ENCODE results near the gene ARID1B. TPM values are rescaled to one million over a fixed set of nuclear protein-coding genes. Genes with fewer than 3 reads are reported as not detected.

ARID1B gene
- total and polyA plus RNA-seq, 2 donors (not counting 1 experiment from before 2014, with no cell fraction given) = 47.2 to 280 TPM

DNA sequence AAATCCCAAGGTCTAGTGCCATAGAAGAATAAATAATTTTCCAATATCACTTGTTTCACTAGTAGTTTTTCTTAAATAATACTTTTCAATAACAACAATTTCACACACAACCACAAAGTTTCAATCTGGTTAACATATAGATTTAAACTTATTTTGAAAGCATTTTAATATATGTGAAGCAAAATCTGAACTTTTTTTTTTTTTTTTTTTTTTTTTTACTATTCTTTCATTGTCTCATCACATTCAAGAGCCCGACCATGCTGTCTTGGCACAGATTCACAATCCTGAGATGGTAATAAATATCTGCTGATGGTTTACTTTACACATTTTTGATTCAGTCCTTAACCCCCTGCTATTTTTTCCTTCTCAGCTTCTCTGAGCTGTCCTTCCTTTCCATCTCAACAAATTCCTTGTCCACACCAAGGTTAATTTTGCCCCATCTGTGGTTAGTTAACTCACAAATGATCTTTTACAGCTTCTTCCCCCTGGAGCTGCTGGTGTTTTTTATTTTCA, 283.3 kb downstream of the ARID1B start:
- peaks cover 50% of the 10 kb centered on the region for H3K4me1 Mint-ChIP-seq
- no CpG with 5 or more reads among the region's 1 CpG for WGBS (ENCODE audit: insufficient coverage)
- H3K27ac Mint-ChIP-seq = no peak overlapping the region

More for the DNA sequence above, 283.3 kb downstream of the ARID1B start:
- peaks cover 18% of the 10 kb centered on the region for H4K20me1 ChIP-seq (ENCODE audit: control insufficient read depth, insufficient read depth, low read length, poor library complexity, severe bottlenecking)
- H3K9ac ChIP-seq (ENCODE audit: low read length) = no peak overlapping the region
- ATAC-seq (ENCODE audit: low read depth) = no peak
- peaks cover 15% of the 10 kb centered on the region in 2 donors for H3K4me1 ChIP-seq (ENCODE audit: control insufficient read depth in 2 of 2, insufficient read depth in 2 of 2, low read length in 2 of 2)
- peaks cover 0 to 15% of the 10 kb centered on the region in 2 experiments for H3K36me3 ChIP-seq (replicated peaks in 1 of 2; ENCODE audit: control extremely low read depth in 1 of 2, control insufficient read depth in 1 of 2, extremely low read depth in 1 of 2, insufficient read depth in 2 of 2, low read length in 1 of 2)
- no peak overlapping the region for H3K4me3 ChIP-seq (ENCODE audit: control extremely low read depth in 1 of 5, extremely low read depth in 1 of 5, insufficient read depth in 1 of 5, low read depth in 2 of 5, low read length in 4 of 5)
- intact Hi-C loops (cut with micrococcal nuclease) = no loop called here
- H3K79me2 ChIP-seq (ENCODE audit: control insufficient read depth, insufficient read depth, low read length) = peaks cover 90% of the 10 kb centered on the region
- TF ChIP-seq CTCF (IDR thresholded peaks at IDR 0.05) = no peak
- no peak for TF ChIP-seq EZH2 (IDR thresholded peaks at IDR 0.05; ENCODE audit: borderline replicate concordance, insufficient read depth, low read depth, low read length, poor library complexity, severe bottlenecking)
- Mint-ChIP-seq H3K4me3 (no peak overlapping the region), H3K27me3 (no peaks in the 10 kb centered on the region), H3K9me3 (ENCODE audit: insufficient read depth) (peaks cover 2% of the 10 kb centered on the region)
- H3K27ac ChIP-seq (ENCODE audit: low read length in 2 of 2) = no peak overlapping the region
- peaks cover 0 to 10% (median 8%) of the 10 kb centered on the region in 3 donors for H3K9me3 ChIP-seq (ENCODE audit: control extremely low read depth in 1 of 3, control insufficient read depth in 2 of 3, insufficient read depth in 1 of 3, low read length in 2 of 3)
- H2AFZ ChIP-seq (ENCODE audit: insufficient read depth, low read depth, low read length, poor library complexity, severe bottlenecking) = no peak overlapping the region
- no peak overlapping the region for H3K4me2 ChIP-seq (replicated peaks; ENCODE audit: low read depth, low read length, poor library complexity, severe bottlenecking)
- no peak for DNase-seq
- no peaks in the 10 kb centered on the region for H3K27me3 ChIP-seq (replicated peaks in 1 of 4; ENCODE audit: control extremely low read depth in 1 of 4, control insufficient read depth in 3 of 4, insufficient read depth in 4 of 4, low read length in 3 of 4)
- ChIA-PET POLR2A (no interaction called here), CTCF (interaction anchor here (0.6 kb wide), 1 partner anchor 404 kb away, joined by 3 read pairs; no protein-coding TSS in a partner anchor)
